Endothelial cell (in vitro differentiated cells): ENCODE data around the gene CRELD2. TPM values are rescaled to one million over a fixed set of nuclear protein-coding genes. Genes with fewer than 3 reads are reported as not detected.
A peak's percentile ranks its signal among the peaks of the same experiment; 100 is the strongest.

Experiments used
- DNase-seq: peaks from one replicate; pipeline ENCODE4 v3.0.0; 2021; ENCODE audit warnings: low spot score
- H3K27ac Mint-ChIP-seq: one replicate; pipeline ENCODE4 v1.8.0; 2021; ENCODE audit warnings: mixed read lengths, inconsistent platforms; ENCODE audit not compliant: unreplicated experiment
- H3K27me3 Mint-ChIP-seq: one replicate; pipeline ENCODE4 v1.8.0; 2021; ENCODE audit warnings: mild to moderate bottlenecking, moderate library complexity, mixed read lengths, inconsistent platforms; ENCODE audit not compliant: unreplicated experiment
- H3K36me3 Mint-ChIP-seq: one replicate; pipeline ENCODE4 v1.8.0; 2021; ENCODE audit warnings: mild to moderate bottlenecking, low read depth, mixed read lengths, inconsistent platforms; ENCODE audit not compliant: unreplicated experiment
- H3K4me1 Mint-ChIP-seq: one replicate; pipeline ENCODE4 v1.8.0; 2021; ENCODE audit warnings: mild to moderate bottlenecking, mixed read lengths, inconsistent platforms; ENCODE audit not compliant: unreplicated experiment
- H3K4me3 Mint-ChIP-seq: one replicate; pipeline ENCODE4 v1.8.0; 2021; ENCODE audit warnings: mild to moderate bottlenecking, mixed read lengths, inconsistent platforms; ENCODE audit not compliant: unreplicated experiment
- H3K9me3 Mint-ChIP-seq: one replicate; pipeline ENCODE4 v1.8.0; 2021; ENCODE audit warnings: mixed read lengths, inconsistent platforms; ENCODE audit not compliant: unreplicated experiment
- CTCF ChIP-seq: fragments of 200-600 bp; sonication (generic); IDR thresholded peaks from one replicate; pipeline ENCODE4 v1.5.0; 2021; ENCODE audit warnings: antibody characterized with exemption; ENCODE audit not compliant: unreplicated experiment
- total RNA-seq: library from RNA; stranded (reverse); fragmentation: NEBNext Ultra II Directional; extraction: Animal tissue kit (Norgen Biotek cat#: 25700); gene quantifications from one replicate; pipeline ENCODE4 v1.2.1, GENCODE V29; 2021; ENCODE audit not compliant: unreplicated experiment

Gene CRELD2
- total RNA-seq, 1 donor from 2014 or later = 207 TPM

- H3K27me3 Mint-ChIP-seq = peaks cover 4% of the 10 kb centered on the region
- peaks cover 71% of the 10 kb centered on the region for H3K36me3 Mint-ChIP-seq
- H3K27ac Mint-ChIP-seq = no peak overlapping the region
- H3K4me1 Mint-ChIP-seq = no peaks in the 10 kb centered on the region
- H3K4me3 Mint-ChIP-seq = peak overlapping the region; percentile 50
- no peak for TF ChIP-seq CTCF
- no peaks in the 10 kb centered on the region for H3K9me3 Mint-ChIP-seq
- DNase-seq = no peak
Observed at GRCh38 chr22:49887702-49888101, 30.7 kb upstream of the CRELD2 start.

- H3K4me3 Mint-ChIP-seq = peak overlapping the region; percentile 42
- no peaks in the 10 kb centered on the region for H3K4me1 Mint-ChIP-seq
- H3K9me3 Mint-ChIP-seq = no peaks in the 10 kb centered on the region
- no peak for DNase-seq
- peaks cover under 1% of the 10 kb centered on the region for H3K27me3 Mint-ChIP-seq
- TF ChIP-seq CTCF = no peak
- H3K36me3 Mint-ChIP-seq = peaks cover 69% of the 10 kb centered on the region
- H3K27ac Mint-ChIP-seq = no peak overlapping the region
Observed at GRCh38 chr22:49889071-49889470, 29.4 kb upstream of the CRELD2 start.

GRCh38 chr22:49892226-49892899 lies 26.1 kb upstream of the CRELD2 start:
- no peak overlapping the region for H3K27ac Mint-ChIP-seq
- no peak overlapping the region for H3K4me3 Mint-ChIP-seq
- H3K27me3 Mint-ChIP-seq = peaks cover 6% of the 10 kb centered on the region
- TF ChIP-seq CTCF = no peak
- peaks cover 57% of the 10 kb centered on the region for H3K36me3 Mint-ChIP-seq
- no peak for DNase-seq
- H3K9me3 Mint-ChIP-seq = no peaks in the 10 kb centered on the region
- H3K4me1 Mint-ChIP-seq = no peaks in the 10 kb centered on the region

GRCh38 chr22:49893025-49893424 lies 25.4 kb upstream of the CRELD2 start:
- Mint-ChIP-seq H3K4me3 (no peak overlapping the region), H3K36me3 (peaks cover 52% of the 10 kb centered on the region), H3K27ac (no peak overlapping the region), H3K4me1 (no peaks in the 10 kb centered on the region), H3K27me3 (peaks cover 6% of the 10 kb centered on the region), H3K9me3 (no peaks in the 10 kb centered on the region)
- no peak for TF ChIP-seq CTCF
- no peak for DNase-seq

- Mint-ChIP-seq H3K9me3 (no peaks in the 10 kb centered on the region), H3K27ac (no peak overlapping the region), H3K4me1 (no peaks in the 10 kb centered on the region), H3K27me3 (peaks cover 6% of the 10 kb centered on the region), H3K4me3 (peak overlapping the region; percentile 24), H3K36me3 (peaks cover 44% of the 10 kb centered on the region)
- TF ChIP-seq CTCF = no peak
- no peak for DNase-seq
Observed at GRCh38 chr22:49894322-49895054, 23.9 kb upstream of the CRELD2 start.
